CD4-positive, alpha-beta T cell (primary cell): ENCODE data around the gene GSTP1. TPM values are rescaled to one million over a fixed set of nuclear protein-coding genes. Genes with fewer than 3 reads are reported as not detected.

ENCODE experiments used
- ATAC-seq: fragments of 200-7000 bp; cut with Tn5 transposase; one replicate; pipeline ENCODE4 v1.10.0; 2022; ENCODE audit warnings: mild to moderate bottlenecking; ENCODE audit not compliant: poor library complexity
- CTCF ChIA-PET: fragments of 350-600 bp; sonication (Branson Sonifier 250); formaldehyde crosslinking; loops from one replicate; lab custom pipeline; 2021; ENCODE audit warnings: antibody characterized with exemption, inconsistent platforms; lab: Charles Lee
- POLR2A ChIA-PET: fragments of 350-600 bp; sonication (Branson Sonifier 250); formaldehyde crosslinking; loops from one replicate; lab custom pipeline; 2021; ENCODE audit warnings: antibody characterized with exemption, inconsistent platforms; lab: Charles Lee
- DNase-seq, 14 experiments: peaks; one replicate each; pipeline ENCODE4 v3.0.0-alpha.2; 2013 to 2020; ENCODE audit warnings: mixed read lengths in 2 of 14
- H3K27ac ChIP-seq, 2 donors: one replicate each; pipeline versions ENCODE4 v1.5.1 to v1.7.0; 2013; ENCODE audit warnings: low read length in 2 of 2, low read depth in 1 of 2, mild to moderate bottlenecking in 1 of 2
- H3K27me3 ChIP-seq, 2 experiments: 1 replicate in 1 of 2; 2 replicates in 1 of 2; pipeline versions ENCODE4 v1.6.1 to v1.7.0; 2013; ENCODE audit warnings: low read length in 2 of 2, control low read depth in 1 of 2, mild to moderate bottlenecking in 1 of 2, moderate library complexity in 1 of 2; ENCODE audit not compliant: insufficient read depth in 2 of 2, control insufficient read depth in 1 of 2
- H3K36me3 ChIP-seq: one replicate; pipeline ENCODE4 v1.6.1; 2013; ENCODE audit warnings: low read length, control low read depth; ENCODE audit not compliant: insufficient read depth
- H3K4me1 ChIP-seq: one replicate; pipeline ENCODE4 v1.6.1; 2013; ENCODE audit warnings: low read length, control low read depth; ENCODE audit not compliant: insufficient read depth
- H3K4me3 ChIP-seq: one replicate; pipeline ENCODE4 v1.5.1; 2013; ENCODE audit warnings: mild to moderate bottlenecking, low read length, moderate library complexity
- H3K9me3 ChIP-seq, 2 experiments: 1 replicate in 1 of 2; 2 replicates in 1 of 2; pipeline versions ENCODE4 v1.6.1 to v1.7.0; 2013; ENCODE audit warnings: low read length in 2 of 2, mild to moderate bottlenecking in 2 of 2, control low read depth in 1 of 2, moderate library complexity in 1 of 2; ENCODE audit not compliant: control insufficient read depth in 1 of 2, insufficient read depth in 1 of 2
- H3K27ac Mint-ChIP-seq: one replicate; pipeline ENCODE4 v1.8.0; 2020; ENCODE audit warnings: mixed read lengths
- H3K27me3 Mint-ChIP-seq: one replicate; pipeline ENCODE4 v1.8.0; 2021; ENCODE audit warnings: mixed read lengths
- H3K36me3 Mint-ChIP-seq: one replicate; pipeline ENCODE4 v1.8.0; 2021; ENCODE audit warnings: low read depth, mixed read lengths
- H3K4me1 Mint-ChIP-seq: one replicate; pipeline ENCODE4 v1.8.0; 2021; ENCODE audit warnings: low read depth, mixed read lengths
- H3K4me3 Mint-ChIP-seq: one replicate; pipeline ENCODE4 v1.8.0; 2020; ENCODE audit warnings: mild to moderate bottlenecking, mixed read lengths
- H3K9me3 Mint-ChIP-seq: one replicate; pipeline ENCODE4 v1.8.0; 2020; ENCODE audit warnings: mixed read lengths
- CTCF ChIP-seq: fragments of 200-600 bp; IDR thresholded peaks from one replicate; pipeline ENCODE4 v1.8.0; 2022; ENCODE audit warnings: antibody characterized with exemption, mild to moderate bottlenecking
- intact Hi-C, 2 experiments: fragments of 100-400 bp; cut with DNase I in 1 of 2; cut with micrococcal nuclease in 1 of 2; formaldehyde crosslinking; loops; one replicate each; pipeline versions ENCODE4 v1.15.1 to v1.9.0; 2023 to 2025; cut with DNase I, micrococcal nuclease
- total RNA-seq, 174 experiments: library from RNA in 2 of 174; stranded (reverse) in 2 of 174; gene quantifications; one replicate each; pipeline ENCODE4 v1.2.3 and lab custom pipeline; 2021 to 2026

GSTP1 gene
- total RNA-seq, 2 experiments from 2014 or later = 60.1 to 62.8 TPM

GRCh38 chr11:67577951-67578350 lies 5.7 kb upstream of the GSTP1 start:
- Mint-ChIP-seq H3K4me1 (peaks cover 23% of the 10 kb centered on the region), H3K9me3 (no peaks in the 10 kb centered on the region), H3K36me3 (no peaks in the 10 kb centered on the region), H3K27ac (no peak overlapping the region), H3K27me3 (peaks cover 32% of the 10 kb centered on the region), H3K4me3 (no peak overlapping the region)
- POLR2A ChIA-PET = no interaction called here
- no peaks in the 10 kb centered on the region for H3K36me3 ChIP-seq
- H3K9me3 ChIP-seq = no peaks in the 10 kb centered on the region
- TF ChIP-seq CTCF = no peak
- CTCF ChIA-PET = no interaction called here
- no peak for ATAC-seq
- H3K27ac ChIP-seq = no peak overlapping the region
- DNase-seq = no peak
- H3K4me1 ChIP-seq = peaks cover 15% of the 10 kb centered on the region
- H3K4me3 ChIP-seq = no peak overlapping the region
- intact Hi-C loops = no loop called here
- peaks cover 7 to 11% of the 10 kb centered on the region in 2 experiments for H3K27me3 ChIP-seq

GRCh38 chr11:67581469-67581868 lies 2.1 kb upstream of the GSTP1 start:
- H3K4me1 Mint-ChIP-seq = peaks cover 47% of the 10 kb centered on the region
- CTCF ChIA-PET = no interaction called here
- H3K4me3 Mint-ChIP-seq = peak overlapping the region; percentile 42
- DNase-seq (no peak), ATAC-seq (no peak)
- peaks cover 6% of the 10 kb centered on the region for H3K36me3 Mint-ChIP-seq
- peaks cover 34% of the 10 kb centered on the region for H3K4me1 ChIP-seq
- intact Hi-C loops = no loop called here
- H3K27me3 Mint-ChIP-seq = peaks cover 11% of the 10 kb centered on the region
- no peak overlapping the region for H3K27ac Mint-ChIP-seq
- peaks cover 0 to 4% of the 10 kb centered on the region in 2 experiments for H3K9me3 ChIP-seq
- no peaks in the 10 kb centered on the region for H3K9me3 Mint-ChIP-seq
- H3K27ac ChIP-seq = no peak overlapping the region
- POLR2A ChIA-PET = no interaction called here
- H3K27me3 ChIP-seq = peaks cover 7 to 8% of the 10 kb centered on the region in 2 experiments
- no peaks in the 10 kb centered on the region for H3K36me3 ChIP-seq
- no peak overlapping the region for H3K4me3 ChIP-seq
- TF ChIP-seq CTCF = no peak

GRCh38 chr11:67582011-67582410 lies 1.6 kb upstream of the GSTP1 start:
- Mint-ChIP-seq H3K4me3 (peak overlapping the region; percentile 68), H3K27ac (peak overlapping the region; percentile 85), H3K9me3 (no peaks in the 10 kb centered on the region), H3K4me1 (peaks cover 47% of the 10 kb centered on the region), H3K27me3 (peaks cover 5% of the 10 kb centered on the region), H3K36me3 (peaks cover 6% of the 10 kb centered on the region)
- intact Hi-C loops = no loop called here
- H3K9me3 ChIP-seq = peaks cover 0 to 4% of the 10 kb centered on the region in 2 experiments
- peaks cover 34% of the 10 kb centered on the region for H3K4me1 ChIP-seq
- TF ChIP-seq CTCF = no peak
- no peak overlapping the region for H3K4me3 ChIP-seq
- ChIA-PET CTCF (no interaction called here), POLR2A (interaction anchor here (1.5 to 2.6 kb wide), 2 partner anchors 9 to 47 kb away, joined by 4 to 16 read pairs; partner anchors contain the start of gene NUDT8)
- H3K36me3 ChIP-seq = no peaks in the 10 kb centered on the region
- DNase-seq (no peak), ATAC-seq (no peak)
- no peak overlapping the region for H3K27ac ChIP-seq
- peaks cover 7 to 8% of the 10 kb centered on the region in 2 experiments for H3K27me3 ChIP-seq
